Measurements from ENCODE around the gene KRTAP6-3. TPM values are rescaled to one million over a fixed set of nuclear protein-coding genes. Genes with fewer than 3 reads are reported as not detected.

KRTAP6-3 gene
- total and polyA plus RNA-seq, 3 donors from 2014 or later: 0.99 to 1.3 TPM; not detected in 1

Small RNA genes within 50 kb of the gene (small RNA-seq; reads per million reads assigned to genes)
- gene KRTAP20-1: 0 reads per million in 2 donors
- 0 reads per million in 2 donors for gene KRTAP20-3
- 0 reads per million in 2 donors for gene KRTAP20-4
- 0 reads per million in 2 donors for gene KRTAP22-1
- 0 reads per million in 2 donors for gene KRTAP22-2

Other genes with a start within 250 kb of the KRTAP6-3 start
- not detected for gene KRTAP23-1, start 243.8 kb upstream of the KRTAP6-3 start, total RNA-seq
- gene KRTAP23-1, start 243.8 kb upstream of the KRTAP6-3 start, polyA plus RNA-seq (ENCODE audit: insufficient read depth, low read depth, low replicate concordance): not detected
- not detected for gene KRTAP13-2, start 220.2 kb upstream of the KRTAP6-3 start, total RNA-seq
- not detected for gene KRTAP13-2, start 220.2 kb upstream of the KRTAP6-3 start, polyA plus RNA-seq (ENCODE audit: insufficient read depth, low read depth, low replicate concordance)
- not detected for gene KRTAP13-1, start 196.4 kb upstream of the KRTAP6-3 start, total RNA-seq
- not detected for gene KRTAP13-1, start 196.4 kb upstream of the KRTAP6-3 start, polyA plus RNA-seq (ENCODE audit: insufficient read depth, low read depth, low replicate concordance)
- gene KRTAP13-3, start 166.5 kb upstream of the KRTAP6-3 start, total RNA-seq: not detected
- not detected for gene KRTAP13-3, start 166.5 kb upstream of the KRTAP6-3 start, polyA plus RNA-seq (ENCODE audit: insufficient read depth, low read depth, low replicate concordance)
- not detected for gene KRTAP13-4, start 162.2 kb upstream of the KRTAP6-3 start, total RNA-seq
- gene KRTAP13-4, start 162.2 kb upstream of the KRTAP6-3 start, polyA plus RNA-seq (ENCODE audit: insufficient read depth, low read depth, low replicate concordance): not detected
- gene KRTAP15-1, start 152.2 kb upstream of the KRTAP6-3 start, total RNA-seq: not detected
- gene KRTAP15-1, start 152.2 kb upstream of the KRTAP6-3 start, polyA plus RNA-seq (ENCODE audit: insufficient read depth, low read depth, low replicate concordance): not detected
- not detected for gene KRTAP19-1, start 112.1 kb upstream of the KRTAP6-3 start, total RNA-seq
- gene KRTAP19-1, start 112.1 kb upstream of the KRTAP6-3 start, polyA plus RNA-seq (ENCODE audit: insufficient read depth, low read depth, low replicate concordance): not detected
- gene KRTAP19-2, start 105.0 kb upstream of the KRTAP6-3 start, total RNA-seq: not detected
- not detected for gene KRTAP19-2, start 105.0 kb upstream of the KRTAP6-3 start, polyA plus RNA-seq (ENCODE audit: insufficient read depth, low read depth, low replicate concordance)
- gene KRTAP19-3, start 100.4 kb upstream of the KRTAP6-3 start, total RNA-seq: not detected
- not detected for gene KRTAP19-3, start 100.4 kb upstream of the KRTAP6-3 start, polyA plus RNA-seq (ENCODE audit: insufficient read depth, low read depth, low replicate concordance)
- not detected for gene KRTAP19-4, start 95.3 kb upstream of the KRTAP6-3 start, total RNA-seq
- gene KRTAP19-4, start 95.3 kb upstream of the KRTAP6-3 start, polyA plus RNA-seq (ENCODE audit: insufficient read depth, low read depth, low replicate concordance): not detected
- not detected for gene KRTAP19-5, start 90.3 kb upstream of the KRTAP6-3 start, total RNA-seq
- not detected for gene KRTAP19-5, start 90.3 kb upstream of the KRTAP6-3 start, polyA plus RNA-seq (ENCODE audit: insufficient read depth, low read depth, low replicate concordance)
- not detected for gene KRTAP19-6, start 50.6 kb upstream of the KRTAP6-3 start, total RNA-seq
- not detected for gene KRTAP19-6, start 50.6 kb upstream of the KRTAP6-3 start, polyA plus RNA-seq (ENCODE audit: insufficient read depth, low read depth, low replicate concordance)
- gene KRTAP19-7, start 31.1 kb upstream of the KRTAP6-3 start, total RNA-seq: not detected
- gene KRTAP19-7, start 31.1 kb upstream of the KRTAP6-3 start, polyA plus RNA-seq (ENCODE audit: insufficient read depth, low read depth, low replicate concordance): not detected
- not detected for gene KRTAP22-2, start 2.0 kb upstream of the KRTAP6-3 start, total RNA-seq
- gene KRTAP22-2, start 2.0 kb upstream of the KRTAP6-3 start, polyA plus RNA-seq (ENCODE audit: insufficient read depth, low read depth, low replicate concordance): not detected
- not detected for gene KRTAP6-2, start 6.5 kb downstream of the KRTAP6-3 start, total RNA-seq
- not detected for gene KRTAP6-2, start 6.5 kb downstream of the KRTAP6-3 start, polyA plus RNA-seq (ENCODE audit: insufficient read depth, low read depth, low replicate concordance)
- not detected for gene KRTAP22-1, start 8.6 kb downstream of the KRTAP6-3 start, total RNA-seq
- gene KRTAP22-1, start 8.6 kb downstream of the KRTAP6-3 start, polyA plus RNA-seq (ENCODE audit: insufficient read depth, low read depth, low replicate concordance): not detected
- gene KRTAP6-1, start 21.5 kb downstream of the KRTAP6-3 start, total RNA-seq: not detected
- not detected for gene KRTAP6-1, start 21.5 kb downstream of the KRTAP6-3 start, polyA plus RNA-seq (ENCODE audit: insufficient read depth, low read depth, low replicate concordance)
- not detected for gene KRTAP20-1, start 24.0 kb downstream of the KRTAP6-3 start, total RNA-seq
- not detected for gene KRTAP20-1, start 24.0 kb downstream of the KRTAP6-3 start, polyA plus RNA-seq (ENCODE audit: insufficient read depth, low read depth, low replicate concordance)
- not detected for gene KRTAP20-4, start 28.2 kb downstream of the KRTAP6-3 start, total RNA-seq
- gene KRTAP20-4, start 28.2 kb downstream of the KRTAP6-3 start, polyA plus RNA-seq (ENCODE audit: insufficient read depth, low read depth, low replicate concordance): not detected
- not detected for gene KRTAP20-2, start 42.8 kb downstream of the KRTAP6-3 start, total RNA-seq
- not detected for gene KRTAP20-2, start 42.8 kb downstream of the KRTAP6-3 start, polyA plus RNA-seq (ENCODE audit: insufficient read depth, low read depth, low replicate concordance)
- gene KRTAP20-3, start 50.4 kb downstream of the KRTAP6-3 start, total RNA-seq: not detected
- not detected for gene KRTAP20-3, start 50.4 kb downstream of the KRTAP6-3 start, polyA plus RNA-seq (ENCODE audit: insufficient read depth, low read depth, low replicate concordance)
- not detected for gene KRTAP21-3, start 126.3 kb downstream of the KRTAP6-3 start, total RNA-seq
- not detected for gene KRTAP21-3, start 126.3 kb downstream of the KRTAP6-3 start, polyA plus RNA-seq (ENCODE audit: insufficient read depth, low read depth, low replicate concordance)
- gene KRTAP21-2, start 154.8 kb downstream of the KRTAP6-3 start, total RNA-seq: 1 to 10 TPM in 1 of 2 donors, not detected in 1; 1.4 TPM
- 2.5 TPM for gene KRTAP21-2, start 154.8 kb downstream of the KRTAP6-3 start, polyA plus RNA-seq (ENCODE audit: insufficient read depth, low read depth, low replicate concordance)
- not detected for gene KRTAP21-1, start 163.0 kb downstream of the KRTAP6-3 start, total RNA-seq
- not detected for gene KRTAP21-1, start 163.0 kb downstream of the KRTAP6-3 start, polyA plus RNA-seq (ENCODE audit: insufficient read depth, low read depth, low replicate concordance)
- not detected for gene KRTAP8-1, start 220.8 kb downstream of the KRTAP6-3 start, total RNA-seq
- gene KRTAP8-1, start 220.8 kb downstream of the KRTAP6-3 start, polyA plus RNA-seq (ENCODE audit: insufficient read depth, low read depth, low replicate concordance): not detected
- 1 to 10 TPM in 1 of 2 donors, under 1 TPM in 1; 0.81 to 1.5 TPM for gene KRTAP7-1, start 237.3 kb downstream of the KRTAP6-3 start, total RNA-seq
- not detected for gene KRTAP7-1, start 237.3 kb downstream of the KRTAP6-3 start, polyA plus RNA-seq (ENCODE audit: insufficient read depth, low read depth, low replicate concordance)